ENCODE measurements around the gene FBLN1.

The FBLN1 gene, protein sequence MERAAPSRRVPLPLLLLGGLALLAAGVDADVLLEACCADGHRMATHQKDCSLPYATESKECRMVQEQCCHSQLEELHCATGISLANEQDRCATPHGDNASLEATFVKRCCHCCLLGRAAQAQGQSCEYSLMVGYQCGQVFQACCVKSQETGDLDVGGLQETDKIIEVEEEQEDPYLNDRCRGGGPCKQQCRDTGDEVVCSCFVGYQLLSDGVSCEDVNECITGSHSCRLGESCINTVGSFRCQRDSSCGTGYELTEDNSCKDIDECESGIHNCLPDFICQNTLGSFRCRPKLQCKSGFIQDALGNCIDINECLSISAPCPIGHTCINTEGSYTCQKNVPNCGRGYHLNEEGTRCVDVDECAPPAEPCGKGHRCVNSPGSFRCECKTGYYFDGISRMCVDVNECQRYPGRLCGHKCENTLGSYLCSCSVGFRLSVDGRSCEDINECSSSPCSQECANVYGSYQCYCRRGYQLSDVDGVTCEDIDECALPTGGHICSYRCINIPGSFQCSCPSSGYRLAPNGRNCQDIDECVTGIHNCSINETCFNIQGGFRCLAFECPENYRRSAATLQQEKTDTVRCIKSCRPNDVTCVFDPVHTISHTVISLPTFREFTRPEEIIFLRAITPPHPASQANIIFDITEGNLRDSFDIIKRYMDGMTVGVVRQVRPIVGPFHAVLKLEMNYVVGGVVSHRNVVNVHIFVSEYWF

DNA sequence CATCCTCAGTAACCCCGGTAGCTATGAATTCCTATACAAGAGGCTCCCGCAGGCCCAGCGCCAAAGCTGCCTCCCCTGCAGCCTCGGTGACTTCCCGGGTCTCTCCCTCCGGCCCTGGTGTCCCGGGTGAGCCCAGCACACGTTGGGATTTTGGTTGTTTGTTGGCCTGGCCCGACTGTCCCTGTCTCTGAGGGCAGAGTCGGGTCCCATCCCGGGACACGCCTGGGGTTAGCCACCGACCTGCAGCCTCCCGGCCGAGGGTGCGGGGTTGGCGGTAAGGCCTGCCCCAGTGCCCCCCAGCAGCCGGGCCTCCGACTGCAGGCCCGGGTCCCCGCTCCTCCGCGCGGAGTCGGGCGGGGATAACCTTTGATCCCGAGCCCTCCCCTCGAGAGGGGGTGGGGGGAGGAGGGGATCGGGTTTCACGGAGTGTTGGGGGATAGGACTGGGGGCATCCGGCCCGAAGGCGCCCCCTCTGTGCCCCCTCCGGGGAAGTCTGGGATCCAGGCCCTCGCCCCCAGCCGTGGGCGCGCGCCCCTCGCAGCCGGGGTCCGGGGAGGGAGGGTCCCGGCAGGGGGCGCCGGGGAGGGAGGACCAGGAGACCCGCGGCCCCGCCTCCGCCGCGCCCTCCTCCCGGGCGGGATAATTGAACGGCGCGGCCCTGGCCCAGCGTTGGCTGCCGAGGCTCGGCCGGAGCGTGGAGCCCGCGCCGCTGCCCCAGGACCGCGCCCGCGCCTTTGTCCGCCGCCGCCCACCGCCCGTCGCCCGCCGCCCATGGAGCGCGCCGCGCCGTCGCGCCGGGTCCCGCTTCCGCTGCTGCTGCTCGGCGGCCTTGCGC, at the start of gene FBLN1:
TSS of gene FBLN1 (plus strand) at position 669 of the 835 bp plus-strand sequence. CDS start at position 772, 103 bp downstream.
- TF ChIP-seq, protein P1, sequence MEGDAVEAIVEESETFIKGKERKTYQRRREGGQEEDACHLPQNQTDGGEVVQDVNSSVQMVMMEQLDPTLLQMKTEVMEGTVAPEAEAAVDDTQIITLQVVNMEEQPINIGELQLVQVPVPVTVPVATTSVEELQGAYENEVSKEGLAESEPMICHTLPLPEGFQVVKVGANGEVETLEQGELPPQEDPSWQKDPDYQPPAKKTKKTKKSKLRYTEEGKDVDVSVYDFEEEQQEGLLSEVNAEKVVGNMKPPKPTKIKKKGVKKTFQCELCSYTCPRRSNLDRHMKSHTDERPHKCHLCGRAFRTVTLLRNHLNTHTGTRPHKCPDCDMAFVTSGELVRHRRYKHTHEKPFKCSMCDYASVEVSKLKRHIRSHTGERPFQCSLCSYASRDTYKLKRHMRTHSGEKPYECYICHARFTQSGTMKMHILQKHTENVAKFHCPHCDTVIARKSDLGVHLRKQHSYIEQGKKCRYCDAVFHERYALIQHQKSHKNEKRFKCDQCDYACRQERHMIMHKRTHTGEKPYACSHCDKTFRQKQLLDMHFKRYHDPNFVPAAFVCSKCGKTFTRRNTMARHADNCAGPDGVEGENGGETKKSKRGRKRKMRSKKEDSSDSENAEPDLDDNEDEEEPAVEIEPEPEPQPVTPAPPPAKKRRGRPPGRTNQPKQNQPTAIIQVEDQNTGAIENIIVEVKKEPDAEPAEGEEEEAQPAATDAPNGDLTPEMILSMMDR (IDR thresholded peaks at IDR 0.05), result no peak
- DNase-seq, result peak in 1 of 2 donors; percentile 75
- no peaks in the 10 kb centered on the region for H3K36me3 ChIP-seq
- H3K27me3 ChIP-seq, result peaks cover 0 to 34% of the 10 kb centered on the region in 2 donors
- peaks cover 0 to 33% (median 26%) of the 10 kb centered on the region in 4 donors for H3K4me1 ChIP-seq
- H3K4me3 ChIP-seq, result peak within 1 kb of the TSS; percentile 61 to 70
- no peaks in the 10 kb centered on the region for H3K9me3 ChIP-seq
- intact Hi-C loops (cut with DNase I; ENCODE audit: low total_unique reads), result no loop called here
- peak within 1 kb of the TSS; percentile 67 to 78 for H3K27ac ChIP-seq

DNA sequence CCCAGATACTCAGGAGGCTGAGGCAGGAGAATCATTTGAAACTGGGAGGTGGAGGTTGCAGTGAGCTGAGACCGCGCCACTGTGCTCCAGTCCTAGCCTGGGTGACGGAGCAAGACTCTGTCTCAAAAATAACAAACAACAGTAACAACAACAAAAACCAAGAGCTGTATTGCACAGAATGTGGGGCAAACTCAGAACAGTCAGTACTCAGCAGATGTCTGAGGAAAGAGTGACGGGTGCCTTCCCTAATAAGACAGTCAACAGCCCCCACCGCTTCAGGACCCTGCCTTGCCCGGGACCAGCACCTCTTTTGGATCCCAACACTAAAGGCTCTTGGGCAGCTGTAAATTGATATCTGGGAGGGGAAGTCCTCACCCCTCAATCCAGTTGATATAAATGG, 48.9 kb upstream of the FBLN1 start:
- H3K27me3 ChIP-seq, result no peaks in the 10 kb centered on the region
- H3K9me3 ChIP-seq, result no peaks in the 10 kb centered on the region
- H3K27ac ChIP-seq, result peak overlapping the region in 1 of 2 donors; percentile 71
- intact Hi-C loops (cut with DNase I; ENCODE audit: low total_unique reads), result no loop called here
- no peaks in the 10 kb centered on the region for H3K36me3 ChIP-seq
- H3K4me3 ChIP-seq, result no peak overlapping the region
- TF ChIP-seq, protein P1 (IDR thresholded peaks at IDR 0.05), result no peak
- no peak for DNase-seq
- H3K4me1 ChIP-seq, result peaks cover 0 to 46% (median 27%) of the 10 kb centered on the region in 4 donors

DNA sequence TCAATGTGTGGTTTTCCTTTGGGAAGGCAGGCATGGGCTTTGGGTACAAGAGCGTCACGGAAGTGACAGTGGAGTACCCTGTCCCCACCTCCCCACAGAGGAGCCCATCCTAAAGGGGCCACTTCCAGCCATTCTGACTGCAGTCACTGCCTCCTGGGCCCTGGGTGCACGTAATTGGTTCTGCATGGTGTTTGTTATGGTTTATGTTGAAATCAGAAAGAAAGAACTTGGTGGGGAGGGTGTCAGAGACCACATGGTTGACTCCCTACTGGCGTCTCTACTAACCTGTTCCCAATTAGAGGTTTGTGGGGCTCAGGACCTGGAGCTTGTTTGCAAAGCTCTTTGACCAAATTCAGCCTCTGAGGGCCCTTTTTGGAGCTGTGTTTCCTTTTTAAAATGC, 48.4 kb upstream of the FBLN1 start:
- intact Hi-C loops (cut with DNase I; ENCODE audit: low total_unique reads), result no loop called here

DNA sequence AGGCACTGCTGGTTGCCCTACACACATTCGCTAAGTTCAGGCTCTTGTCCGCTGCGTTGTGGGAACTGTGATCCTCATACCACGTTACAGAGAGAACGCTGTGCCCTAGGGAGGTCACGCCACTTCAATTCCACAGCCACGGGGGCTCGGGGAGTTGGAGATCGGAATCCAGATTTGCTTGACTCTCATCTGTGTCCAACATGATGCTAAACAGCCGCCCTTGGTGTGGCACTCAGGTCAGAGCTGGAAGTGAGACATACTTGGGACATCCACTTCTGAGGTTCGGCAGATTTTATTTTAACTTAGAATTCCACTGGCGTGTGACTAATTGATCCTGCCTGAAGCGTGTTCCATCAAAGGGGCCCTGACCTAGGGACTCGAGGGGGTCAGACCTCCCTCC, 47.5 kb upstream of the FBLN1 start:
- H3K4me3 ChIP-seq, result no peak overlapping the region
- no peaks in the 10 kb centered on the region for H3K9me3 ChIP-seq
- peaks cover 0 to 32% (median 16%) of the 10 kb centered on the region in 4 donors for H3K4me1 ChIP-seq
- no peaks in the 10 kb centered on the region for H3K27me3 ChIP-seq
- DNase-seq, result no peak
- TF ChIP-seq, protein P1 (IDR thresholded peaks at IDR 0.05), result no peak
- intact Hi-C loops (cut with DNase I; ENCODE audit: low total_unique reads), result no loop called here
- H3K27ac ChIP-seq, result no peak overlapping the region
- H3K36me3 ChIP-seq, result no peaks in the 10 kb centered on the region

More for the DNA sequence above, 48.4 kb upstream of the FBLN1 start:
- Histone ChIP-seq H3K9me3 (no peaks in the 10 kb centered on the region), H3K4me3 (no peak overlapping the region), H3K36me3 (no peaks in the 10 kb centered on the region), H3K27me3 (no peaks in the 10 kb centered on the region), H3K27ac (no peak overlapping the region), H3K4me1 (peaks cover 0 to 41% (median 24%) of the 10 kb centered on the region in 4 donors)
- TF ChIP-seq, protein P1 (IDR thresholded peaks at IDR 0.05), result no peak
- DNase-seq, result no peak

DNA sequence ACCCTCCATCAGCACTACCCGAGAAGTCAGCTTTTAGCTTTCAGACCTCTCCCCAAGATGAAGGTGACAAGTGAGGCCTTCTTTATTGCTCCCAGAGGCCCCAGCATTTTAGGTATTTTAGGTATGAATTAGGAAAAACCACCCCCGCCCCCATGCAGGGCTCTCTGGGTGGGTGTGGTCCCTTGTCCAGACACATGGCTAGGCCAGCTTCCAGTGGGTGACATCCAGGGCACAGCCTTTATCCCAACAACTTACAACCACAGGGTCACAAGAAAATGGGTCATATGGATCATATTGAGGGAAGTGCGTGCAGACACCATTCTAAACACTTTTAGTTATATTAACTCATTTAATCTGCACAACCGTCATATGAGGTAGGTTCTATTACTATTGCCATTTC, 47.1 kb upstream of the FBLN1 start:
- no peaks in the 10 kb centered on the region for H3K36me3 ChIP-seq
- no peaks in the 10 kb centered on the region for H3K27me3 ChIP-seq
- H3K4me3 ChIP-seq, result no peak overlapping the region
- TF ChIP-seq, protein P1 (IDR thresholded peaks at IDR 0.05), result no peak
- no peak overlapping the region for H3K27ac ChIP-seq
- intact Hi-C loops (cut with DNase I; ENCODE audit: low total_unique reads), result no loop called here
- no peak for DNase-seq
- H3K9me3 ChIP-seq, result no peaks in the 10 kb centered on the region
- peaks cover 0 to 28% (median 13%) of the 10 kb centered on the region in 4 donors for H3K4me1 ChIP-seq

Measured in tibial artery (tissue), 4 donors.